HepG2 (cell line): Measurements from ENCODE around the gene SOAT2. TPM values are rescaled to one million over a fixed set of nuclear protein-coding genes. Genes with fewer than 3 reads are reported as not detected.

Source experiments
- BHLHE40 ChIP-seq: IDR thresholded peaks from 2 replicates; pipeline ENCODE4 v1.6.1; 2011; ENCODE audit warnings: low read length, improper control_type of control experiment
- FOXO4 ChIP-seq: sonication (generic); formaldehyde crosslinking; conservative IDR thresholded peaks from 2 replicates; pipeline ENCODE4 v1.8.1; 2023; ENCODE audit warnings: missing genetic modification reagents
- ISX ChIP-seq: sonication (generic); formaldehyde crosslinking; conservative IDR thresholded peaks from 2 replicates; pipeline ENCODE4 v1.5.0; 2020; ENCODE audit warnings: missing genetic modification reagents
- PAF1 ChIP-seq: IDR thresholded peaks from 2 replicates; pipeline ENCODE4 v1.6.1; 2016; ENCODE audit warnings: missing genetic modification reagents, missing compliant biosample characterization
- RCOR2 ChIP-seq: IDR thresholded peaks from 2 replicates; pipeline ENCODE4 v1.6.1; 2016; ENCODE audit warnings: missing biosample characterization, missing genetic modification reagents
- TAF15 ChIP-seq: fragments of 200-400 bp; formaldehyde crosslinking; IDR thresholded peaks from one replicate; pipeline ENCODE4 v1.6.1; 2018; ENCODE audit warnings: mild to moderate bottlenecking, low read depth, low read length; ENCODE audit not compliant: poor library complexity, severe bottlenecking
- U2AF2 ChIP-seq: fragments of 200-400 bp; formaldehyde crosslinking; IDR thresholded peaks from 2 replicates; pipeline ENCODE4 v1.6.1; 2017; ENCODE audit warnings: low read depth, mild to moderate bottlenecking, low read length
- ZNF121 ChIP-seq: sonication (generic); formaldehyde crosslinking; IDR thresholded peaks from 2 replicates; pipeline ENCODE4 v1.5.0; 2020; ENCODE audit warnings: mild to moderate bottlenecking, missing genetic modification reagents
- ZNF24 ChIP-seq: fragments of 450-650 bp; IDR thresholded peaks from 2 replicates; pipeline ENCODE4 v1.6.1; 2017; ENCODE audit warnings: antibody characterized with exemption, mild to moderate bottlenecking
- ZNF280D ChIP-seq: sonication (generic); formaldehyde crosslinking; IDR thresholded peaks from 2 replicates; pipeline ENCODE4 v1.5.1; 2020; ENCODE audit warnings: mild to moderate bottlenecking, missing genetic modification reagents
- ZNF766 ChIP-seq: sonication (generic); formaldehyde crosslinking; IDR thresholded peaks from 2 replicates; pipeline ENCODE4 v1.5.0; 2020; ENCODE audit warnings: missing genetic modification reagents, borderline replicate concordance
- polyA plus RNA-seq, 8 experiments: library from polyadenylated mRNA; depleted of rRNA in 3 of 8; stranded (reverse) in 7 of 8; unstranded in 1 of 8; fragments of >200 nt; fragmentation: Illumina TruSeq in 4 of 8; extraction: Trizol in 4 of 8; gene quantifications; 2 replicates each; pipeline versions ENCODE4 v1.2.1 to v1.2.3, GENCODE V29; 2011 to 2016; ENCODE audit warnings: low read depth in 4 of 8, missing spikeins in 1 of 8, mixed read lengths in 1 of 8; ENCODE audit not compliant: insufficient read depth in 1 of 8
- total RNA-seq, 5 experiments: library from RNA; depleted of rRNA; stranded (reverse); fragments of >200 nt; fragmentation: Illumina TruSeq; extraction: Trizol; gene quantifications; 2 replicates each; pipeline ENCODE4 v1.2.3, GENCODE V29; 2016; ENCODE audit warnings: low read depth in 1 of 5
- TF ChIP-seq, protein P1 (sequence below): sonication (generic); formaldehyde crosslinking; IDR thresholded peaks from 2 replicates; pipeline ENCODE4 v1.5.1; 2020; ENCODE audit warnings: mild to moderate bottlenecking, missing genetic modification reagents, borderline replicate concordance
- TF ChIP-seq, protein P2 (sequence below): IDR thresholded peaks from 2 replicates; pipeline ENCODE4 v1.6.1; 2016; ENCODE audit warnings: low read depth, borderline replicate concordance
- TF ChIP-seq, protein P3 (sequence below): sonication (generic); formaldehyde crosslinking; IDR thresholded peaks from 2 replicates; pipeline ENCODE4 v1.5.0; 2020; ENCODE audit warnings: mild to moderate bottlenecking, missing genetic modification reagents
- TF ChIP-seq, protein P4 (sequence below): sonication (generic); formaldehyde crosslinking; IDR thresholded peaks from 2 replicates; pipeline ENCODE4 v1.9.0; 2021; ENCODE audit warnings: missing genetic modification reagents, borderline replicate concordance

The SOAT2 gene
- total and polyA plus RNA-seq, 2 of the 13 experiments (the other 11 are each of a cell fraction or from before 2014, with no cell fraction given): 14.9 to 108 TPM

GRCh38 chr12:53061404-53062010 is 41.8 kb upstream of the SOAT2 start (continued):
- TF ChIP-seq ZNF280D (CRISPR knock-in tag) (peak; percentile 24; the same call in 1 of the 2 replicates), ZNF766 (CRISPR knock-in tag) (no peak), FOXO4 (CRISPR knock-in tag) (no peak), U2AF2 (no peak), TAF15 (no peak), ZNF24 (no peak), PAF1 (CRISPR knock-in tag) (no peak), ISX (CRISPR knock-in tag) (no peak), BHLHE40 (no peak; the same call in 1 of the 2 replicates), RCOR2 (CRISPR knock-in tag) (no peak), ZNF121 (CRISPR knock-in tag) (peak; percentile 48)
- TF ChIP-seq, protein P1, sequence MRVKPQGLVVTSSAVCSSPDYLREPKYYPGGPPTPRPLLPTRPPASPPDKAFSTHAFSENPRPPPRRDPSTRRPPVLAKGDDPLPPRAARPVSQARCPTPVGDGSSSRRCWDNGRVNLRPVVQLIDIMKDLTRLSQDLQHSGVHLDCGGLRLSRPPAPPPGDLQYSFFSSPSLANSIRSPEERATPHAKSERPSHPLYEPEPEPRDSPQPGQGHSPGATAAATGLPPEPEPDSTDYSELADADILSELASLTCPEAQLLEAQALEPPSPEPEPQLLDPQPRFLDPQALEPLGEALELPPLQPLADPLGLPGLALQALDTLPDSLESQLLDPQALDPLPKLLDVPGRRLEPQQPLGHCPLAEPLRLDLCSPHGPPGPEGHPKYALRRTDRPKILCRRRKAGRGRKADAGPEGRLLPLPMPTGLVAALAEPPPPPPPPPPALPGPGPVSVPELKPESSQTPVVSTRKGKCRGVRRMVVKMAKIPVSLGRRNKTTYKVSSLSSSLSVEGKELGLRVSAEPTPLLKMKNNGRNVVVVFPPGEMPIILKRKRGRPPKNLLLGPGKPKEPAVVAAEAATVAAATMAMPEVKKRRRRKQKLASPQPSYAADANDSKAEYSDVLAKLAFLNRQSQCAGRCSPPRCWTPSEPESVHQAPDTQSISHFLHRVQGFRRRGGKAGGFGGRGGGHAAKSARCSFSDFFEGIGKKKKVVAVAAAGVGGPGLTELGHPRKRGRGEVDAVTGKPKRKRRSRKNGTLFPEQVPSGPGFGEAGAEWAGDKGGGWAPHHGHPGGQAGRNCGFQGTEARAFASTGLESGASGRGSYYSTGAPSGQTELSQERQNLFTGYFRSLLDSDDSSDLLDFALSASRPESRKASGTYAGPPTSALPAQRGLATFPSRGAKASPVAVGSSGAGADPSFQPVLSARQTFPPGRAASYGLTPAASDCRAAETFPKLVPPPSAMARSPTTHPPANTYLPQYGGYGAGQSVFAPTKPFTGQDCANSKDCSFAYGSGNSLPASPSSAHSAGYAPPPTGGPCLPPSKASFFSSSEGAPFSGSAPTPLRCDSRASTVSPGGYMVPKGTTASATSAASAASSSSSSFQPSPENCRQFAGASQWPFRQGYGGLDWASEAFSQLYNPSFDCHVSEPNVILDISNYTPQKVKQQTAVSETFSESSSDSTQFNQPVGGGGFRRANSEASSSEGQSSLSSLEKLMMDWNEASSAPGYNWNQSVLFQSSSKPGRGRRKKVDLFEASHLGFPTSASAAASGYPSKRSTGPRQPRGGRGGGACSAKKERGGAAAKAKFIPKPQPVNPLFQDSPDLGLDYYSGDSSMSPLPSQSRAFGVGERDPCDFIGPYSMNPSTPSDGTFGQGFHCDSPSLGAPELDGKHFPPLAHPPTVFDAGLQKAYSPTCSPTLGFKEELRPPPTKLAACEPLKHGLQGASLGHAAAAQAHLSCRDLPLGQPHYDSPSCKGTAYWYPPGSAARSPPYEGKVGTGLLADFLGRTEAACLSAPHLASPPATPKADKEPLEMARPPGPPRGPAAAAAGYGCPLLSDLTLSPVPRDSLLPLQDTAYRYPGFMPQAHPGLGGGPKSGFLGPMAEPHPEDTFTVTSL (CRISPR knock-in tag): peak; percentile 82; the same call in 1 of the 2 replicates
- TF ChIP-seq, protein P2, sequence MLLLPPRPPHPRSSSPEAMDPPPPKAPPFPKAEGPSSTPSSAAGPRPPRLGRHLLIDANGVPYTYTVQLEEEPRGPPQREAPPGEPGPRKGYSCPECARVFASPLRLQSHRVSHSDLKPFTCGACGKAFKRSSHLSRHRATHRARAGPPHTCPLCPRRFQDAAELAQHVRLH (CRISPR knock-in tag): peak; percentile 71; the same call in 1 of the 2 replicates
- TF ChIP-seq, protein P3, sequence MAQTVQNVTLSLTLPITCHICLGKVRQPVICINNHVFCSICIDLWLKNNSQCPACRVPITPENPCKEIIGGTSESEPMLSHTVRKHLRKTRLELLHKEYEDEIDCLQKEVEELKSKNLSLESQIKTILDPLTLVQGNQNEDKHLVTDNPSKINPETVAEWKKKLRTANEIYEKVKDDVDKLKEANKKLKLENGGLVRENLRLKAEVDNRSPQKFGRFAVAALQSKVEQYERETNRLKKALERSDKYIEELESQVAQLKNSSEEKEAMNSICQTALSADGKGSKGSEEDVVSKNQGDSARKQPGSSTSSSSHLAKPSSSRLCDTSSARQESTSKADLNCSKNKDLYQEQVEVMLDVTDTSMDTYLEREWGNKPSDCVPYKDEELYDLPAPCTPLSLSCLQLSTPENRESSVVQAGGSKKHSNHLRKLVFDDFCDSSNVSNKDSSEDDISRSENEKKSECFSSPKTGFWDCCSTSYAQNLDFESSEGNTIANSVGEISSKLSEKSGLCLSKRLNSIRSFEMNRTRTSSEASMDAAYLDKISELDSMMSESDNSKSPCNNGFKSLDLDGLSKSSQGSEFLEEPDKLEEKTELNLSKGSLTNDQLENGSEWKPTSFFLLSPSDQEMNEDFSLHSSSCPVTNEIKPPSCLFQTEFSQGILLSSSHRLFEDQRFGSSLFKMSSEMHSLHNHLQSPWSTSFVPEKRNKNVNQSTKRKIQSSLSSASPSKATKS (CRISPR knock-in tag): 0 out of 2 replicates have a peak, but pooled peaks have one; percentile 67
- TF ChIP-seq, protein P4, sequence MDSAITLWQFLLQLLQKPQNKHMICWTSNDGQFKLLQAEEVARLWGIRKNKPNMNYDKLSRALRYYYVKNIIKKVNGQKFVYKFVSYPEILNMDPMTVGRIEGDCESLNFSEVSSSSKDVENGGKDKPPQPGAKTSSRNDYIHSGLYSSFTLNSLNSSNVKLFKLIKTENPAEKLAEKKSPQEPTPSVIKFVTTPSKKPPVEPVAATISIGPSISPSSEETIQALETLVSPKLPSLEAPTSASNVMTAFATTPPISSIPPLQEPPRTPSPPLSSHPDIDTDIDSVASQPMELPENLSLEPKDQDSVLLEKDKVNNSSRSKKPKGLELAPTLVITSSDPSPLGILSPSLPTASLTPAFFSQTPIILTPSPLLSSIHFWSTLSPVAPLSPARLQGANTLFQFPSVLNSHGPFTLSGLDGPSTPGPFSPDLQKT (CRISPR knock-in tag): no peak
